Hippocampal formation (tissue), 2 donors: ENCODE data around the gene SAC3D1.

Experiments used
- DNase-seq, 2 donors: peaks; one replicate each; lab custom pipeline; 2025; lab: John Stamatoyannopoulos, UW

The SAC3D1 gene

DNA sequence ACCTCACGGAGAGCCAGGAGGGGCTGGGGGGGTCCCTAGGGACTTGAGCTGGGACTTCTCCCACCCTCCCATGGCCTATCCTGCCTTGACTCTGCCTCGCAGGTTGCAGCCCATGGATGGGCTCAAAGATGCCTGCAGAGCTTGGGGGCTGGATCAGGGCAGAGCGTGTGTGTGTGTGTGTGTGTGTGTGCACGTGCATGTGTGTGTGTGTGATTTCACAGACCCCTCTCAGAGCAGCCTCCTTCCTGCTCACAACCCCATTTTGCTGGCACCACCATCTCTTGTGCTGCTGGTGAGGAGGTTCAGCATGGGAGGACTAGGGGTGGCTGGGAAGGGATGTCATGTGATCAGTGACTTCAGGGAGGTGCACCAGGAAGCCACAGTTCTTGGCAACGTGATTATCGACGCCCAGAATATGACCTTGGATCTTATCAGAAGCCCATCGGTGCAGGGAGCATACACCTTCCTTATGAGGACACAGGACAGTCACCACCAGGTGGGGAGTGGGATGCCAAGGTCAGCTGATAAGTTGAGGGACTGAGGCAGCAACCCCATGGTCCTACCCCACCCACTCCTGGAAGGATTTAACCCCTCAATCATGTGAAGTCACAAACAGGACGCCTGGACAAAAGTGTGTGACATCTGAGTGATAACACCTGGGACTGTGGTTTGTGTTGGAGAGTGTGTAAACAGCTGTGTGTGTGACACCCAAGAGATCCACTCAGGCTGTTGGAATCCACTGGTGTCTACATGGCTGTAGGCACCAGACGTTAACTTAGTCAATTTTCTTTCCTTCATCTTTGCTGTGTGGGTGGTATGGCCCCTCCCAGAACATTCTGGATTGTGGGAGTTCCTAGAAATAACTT lies 19.2 kb downstream of the SAC3D1 start:
- DNase-seq, result no peak

DNA sequence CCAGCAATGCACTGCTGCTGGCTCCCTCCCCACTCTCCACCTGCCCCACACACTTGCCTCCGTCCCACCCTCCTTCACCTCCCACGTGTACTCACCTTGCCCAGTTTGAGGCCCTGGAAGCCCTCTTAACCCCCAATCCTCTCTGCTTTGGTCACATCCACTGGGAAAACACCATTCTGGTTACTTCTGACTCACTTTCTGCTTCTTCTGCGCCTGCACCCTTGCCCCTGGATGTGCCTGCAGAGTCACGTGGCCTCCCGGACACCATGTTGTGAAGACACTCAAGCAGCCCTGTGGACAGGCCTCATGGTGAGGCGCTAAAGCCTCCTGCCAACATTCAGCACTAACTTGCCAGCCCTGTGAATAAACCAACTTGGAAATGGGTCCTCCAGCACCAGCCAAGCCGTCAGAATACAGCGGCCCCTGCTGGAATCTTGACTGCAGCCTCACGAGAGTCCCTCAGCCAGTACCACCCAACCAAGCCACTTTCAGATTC lies 20.0 kb downstream of the SAC3D1 start:
- DNase-seq, result no peak

DNA sequence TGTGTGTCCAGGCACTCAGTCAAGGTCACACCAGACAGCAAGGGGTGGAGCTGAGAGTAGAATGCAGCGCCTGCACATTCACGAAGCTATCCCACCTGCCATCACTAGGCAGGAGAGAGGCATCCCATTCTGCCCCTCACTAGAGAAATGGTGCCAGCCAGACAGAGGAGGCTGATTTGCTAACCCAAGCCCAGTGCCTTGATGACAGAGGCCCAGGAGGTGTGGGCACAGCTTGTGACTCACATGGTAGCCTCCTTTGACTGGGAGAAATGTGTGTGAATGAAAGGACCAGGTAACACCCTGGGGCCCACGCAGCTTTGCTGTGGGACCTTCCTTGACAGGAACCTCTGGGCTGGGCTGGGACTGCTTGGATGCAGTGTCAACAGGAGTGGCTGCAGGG lies 22.5 kb downstream of the SAC3D1 start:
- no peak for DNase-seq

DNA sequence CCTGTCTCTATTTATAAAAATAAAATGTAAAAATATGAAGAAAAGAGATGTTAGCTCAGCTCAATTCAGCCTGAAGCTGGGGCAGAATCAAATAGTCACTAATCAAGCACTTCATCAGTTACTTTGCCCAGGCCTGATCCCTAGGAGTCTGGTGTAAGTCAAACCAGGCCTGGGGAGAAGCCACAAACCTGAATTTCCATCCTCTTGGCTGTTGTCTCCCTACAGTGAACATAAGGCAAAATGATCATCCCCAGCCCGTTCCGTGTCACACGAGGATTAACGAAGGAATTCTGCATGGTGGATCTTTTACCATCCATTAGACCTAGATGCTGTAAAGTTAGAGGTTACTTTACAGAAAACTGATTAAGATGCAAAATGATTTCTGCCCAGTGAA lies 23.8 kb downstream of the SAC3D1 start:
- DNase-seq, result no peak

DNA sequence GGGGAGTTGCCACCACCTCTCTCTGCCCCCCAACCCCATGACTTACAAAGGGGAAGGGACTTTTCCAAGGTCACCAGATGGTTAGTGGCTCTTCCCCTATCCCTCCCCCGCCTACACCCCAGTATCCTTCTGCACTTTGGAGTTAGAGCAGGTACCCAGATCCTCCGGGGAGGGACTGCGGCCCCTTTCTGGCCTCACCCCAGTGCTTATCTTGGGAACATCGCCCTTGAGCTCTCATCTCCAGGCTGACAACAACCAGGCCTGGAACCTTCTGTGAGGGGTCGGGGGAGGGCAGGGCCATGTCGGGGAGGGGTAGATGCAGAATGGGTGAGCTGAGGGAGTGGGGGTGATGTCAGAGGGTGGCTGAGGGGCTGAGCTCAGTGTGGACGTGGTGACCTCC lies 24.8 kb downstream of the SAC3D1 start:
- DNase-seq, result no peak

DNA sequence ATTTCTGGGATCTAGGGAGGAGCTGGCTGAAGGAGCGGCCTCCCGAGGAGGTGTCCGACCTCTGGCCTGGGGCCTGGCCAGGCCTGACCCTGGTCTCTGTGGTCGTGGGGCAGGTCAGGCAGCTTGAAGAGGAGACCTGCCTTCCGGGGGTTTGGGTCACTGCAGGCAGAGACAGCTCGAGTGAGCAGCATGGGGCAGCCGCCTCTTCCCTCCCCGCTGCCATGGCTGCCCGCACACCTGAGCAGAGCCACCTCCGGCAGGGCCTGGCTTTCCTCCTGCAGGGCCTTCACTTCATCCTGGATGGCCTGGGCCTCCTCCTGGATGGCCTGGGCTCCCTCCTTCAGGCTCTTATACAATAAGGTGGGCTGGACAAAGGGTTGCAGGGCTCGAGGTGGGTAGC lies 25.3 kb downstream of the SAC3D1 start:
- DNase-seq, result no peak

DNA sequence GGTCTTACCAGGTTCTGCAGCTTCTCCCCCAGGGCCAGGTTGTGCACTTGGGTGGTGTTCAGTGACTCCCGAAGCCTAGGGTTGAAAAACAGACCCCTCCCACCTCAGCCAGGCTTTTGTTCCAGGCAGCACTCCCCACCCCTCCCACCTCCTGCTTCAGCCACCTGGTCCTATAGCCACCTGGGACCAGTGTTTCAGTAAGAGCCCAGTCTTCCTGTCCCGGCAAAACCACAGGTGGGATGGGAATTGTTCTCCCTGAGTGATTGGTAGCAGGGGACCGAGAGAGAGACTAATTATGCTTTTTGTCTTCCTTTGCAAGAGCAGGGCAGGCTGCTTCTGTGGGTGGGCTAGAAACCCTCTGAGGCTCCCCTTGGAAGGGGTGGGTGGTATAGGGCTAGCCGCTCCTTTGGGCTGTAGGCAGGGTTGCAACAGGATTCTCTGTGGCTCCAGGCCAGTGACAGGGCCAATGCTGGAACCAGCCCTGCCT lies 25.8 kb downstream of the SAC3D1 start:
- no peak for DNase-seq

DNA sequence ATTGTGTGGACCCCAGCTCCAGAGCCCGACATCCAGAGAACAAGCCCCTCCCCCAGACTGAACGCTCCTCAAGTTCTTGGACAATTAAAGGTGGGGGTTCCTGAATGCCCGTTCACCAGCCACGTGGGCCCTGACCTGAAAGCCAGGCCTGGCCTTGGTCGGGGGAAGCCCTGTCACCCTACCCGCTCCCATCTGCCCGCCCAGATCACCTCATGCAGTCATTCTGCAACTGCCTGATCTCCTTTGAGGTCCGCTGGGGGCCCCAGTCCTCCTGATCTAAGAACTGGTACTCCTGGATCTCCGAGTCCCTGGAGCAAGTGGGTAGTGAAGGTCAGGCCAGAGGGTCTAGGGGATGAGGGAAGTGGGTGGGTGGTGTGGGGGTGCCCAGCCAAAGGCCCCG lies 26.4 kb downstream of the SAC3D1 start:
- no peak for DNase-seq

DNA sequence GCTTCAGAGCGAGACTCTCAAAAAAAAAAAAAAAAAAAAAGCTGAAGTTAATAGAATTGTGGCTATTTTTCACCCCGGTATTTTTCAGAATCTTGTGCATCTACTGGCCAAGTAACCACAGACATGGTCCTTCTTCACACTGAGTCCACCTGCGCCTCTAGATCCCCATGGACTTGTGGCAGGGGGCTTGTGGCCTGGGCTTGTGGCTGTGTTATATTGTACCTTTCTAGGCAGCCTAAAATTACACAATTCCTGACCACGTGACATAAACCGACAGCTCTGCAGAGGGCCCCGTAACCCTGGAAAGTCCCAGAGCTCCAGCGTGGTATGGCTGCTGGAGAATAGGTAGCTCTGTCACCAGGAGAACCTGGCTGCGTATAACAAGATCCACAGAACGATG lies 28.2 kb downstream of the SAC3D1 start:
- no peak for DNase-seq

DNA sequence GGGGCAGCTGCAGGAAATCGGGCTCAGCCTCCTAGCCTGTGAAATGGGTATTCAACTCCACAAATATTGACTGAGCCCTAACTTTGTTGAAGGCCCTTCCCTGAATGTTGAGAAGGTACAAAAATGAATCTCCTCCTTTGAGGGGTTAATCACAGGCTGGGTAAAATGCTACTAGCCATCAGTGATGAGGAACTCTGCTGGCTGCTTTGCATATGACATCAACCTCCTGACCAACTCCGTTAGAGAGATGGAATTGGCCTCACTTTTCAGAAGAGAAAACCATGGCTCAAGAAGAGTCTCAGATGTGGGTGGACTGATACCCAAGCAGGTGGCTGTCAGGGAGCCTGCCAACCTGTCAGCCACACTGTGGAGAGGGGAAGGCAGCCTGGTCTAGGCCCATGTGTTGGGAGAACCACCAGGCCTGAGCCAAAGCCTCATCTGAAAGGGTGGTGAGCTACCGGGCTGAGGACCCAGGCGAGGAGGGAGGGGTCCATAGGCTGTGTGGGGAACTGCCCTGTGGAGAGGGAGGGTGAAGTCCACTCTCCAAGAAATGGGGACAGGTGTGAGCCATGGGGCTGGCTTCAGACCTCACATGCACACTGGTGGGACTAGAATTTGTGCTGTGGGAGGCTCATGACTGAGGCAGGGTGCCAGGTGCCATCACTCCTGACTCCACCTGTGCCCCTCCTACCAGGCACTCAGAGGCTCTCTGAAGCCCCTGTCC lies 31.1 kb downstream of the SAC3D1 start:
- no peak for DNase-seq

DNA sequence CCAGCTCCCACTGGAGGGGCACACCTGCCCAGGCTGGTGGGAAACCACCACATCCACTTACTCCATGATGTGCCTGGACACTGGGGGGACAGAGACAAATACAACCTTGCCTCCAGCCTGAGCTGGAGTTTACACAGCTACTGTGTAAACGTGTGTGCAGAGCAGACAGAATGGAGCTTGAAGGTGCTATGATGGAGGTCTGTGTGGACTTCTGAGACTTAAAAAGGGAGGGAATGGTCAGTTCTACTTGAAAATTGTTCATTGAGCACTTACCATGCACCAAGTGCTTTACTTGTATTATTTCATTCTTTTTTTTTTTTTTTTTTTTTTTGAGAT lies 31.6 kb downstream of the SAC3D1 start:
- no peak for DNase-seq

DNA sequence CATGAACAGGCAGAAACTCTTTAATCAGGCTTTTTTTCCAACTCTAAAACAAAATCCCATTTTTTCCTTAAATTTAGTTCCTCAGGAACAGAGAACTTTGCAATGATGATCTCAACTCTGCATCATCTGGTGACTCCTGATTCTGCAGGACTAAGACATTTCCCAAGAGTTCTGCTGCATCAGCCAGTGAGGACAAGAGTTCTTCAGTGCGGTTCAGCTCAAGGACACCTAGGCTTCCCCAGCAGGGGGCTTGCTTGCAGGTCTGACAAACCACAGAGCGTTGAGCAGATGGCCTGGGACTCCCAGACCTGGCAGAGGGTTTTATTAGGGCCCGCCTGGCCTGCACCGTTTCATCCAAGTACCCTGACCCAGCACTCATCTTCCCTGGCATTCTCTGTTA lies 36.4 kb downstream of the SAC3D1 start:
- no peak for DNase-seq

DNA sequence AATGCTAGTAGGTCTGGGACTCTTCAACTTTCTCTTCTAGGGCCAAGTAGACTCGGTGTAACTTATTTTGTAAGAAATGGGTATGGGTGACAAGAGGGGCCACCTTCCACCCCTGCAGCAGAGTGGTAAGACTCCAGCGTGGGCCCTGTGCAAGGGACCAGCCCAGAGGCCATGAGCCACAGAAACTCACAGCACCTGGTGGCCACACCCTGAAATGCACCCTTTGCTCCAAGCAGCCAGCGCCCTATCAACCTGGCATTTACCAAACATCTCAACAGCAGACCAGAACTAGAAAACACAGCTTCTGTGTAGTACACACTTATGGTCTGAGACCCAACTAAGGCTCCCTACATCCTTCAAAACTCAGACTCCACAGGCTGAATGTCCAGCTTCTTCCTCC lies 37.1 kb downstream of the SAC3D1 start:
- DNase-seq, result no peak

DNA sequence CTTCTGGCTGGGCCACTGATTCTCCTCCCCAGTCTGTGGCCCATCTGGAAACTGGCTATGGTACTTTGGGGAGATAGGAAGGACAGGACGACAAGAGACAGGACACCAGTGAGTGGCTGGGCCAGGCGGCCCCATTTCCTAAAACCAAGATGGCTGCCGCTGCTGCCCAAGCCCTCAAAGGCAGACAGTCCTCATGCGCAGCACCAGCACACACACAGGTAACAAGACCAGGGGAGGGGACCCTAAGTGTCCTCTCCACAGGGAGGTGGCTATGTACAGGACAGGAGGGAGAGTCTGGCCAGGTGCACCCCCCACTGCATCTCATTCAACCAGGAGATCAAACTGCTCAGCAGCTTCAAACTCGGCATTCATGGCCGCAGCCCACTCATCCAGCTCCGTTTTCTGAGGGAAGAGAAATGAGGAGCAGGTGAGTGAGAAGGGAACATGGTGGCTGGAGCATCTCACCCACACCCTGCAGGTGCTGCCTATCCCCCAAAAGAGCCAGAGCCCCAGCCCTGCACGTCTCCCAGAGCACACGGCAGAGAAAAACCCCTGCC lies 37.9 kb downstream of the SAC3D1 start:
- DNase-seq, result no peak

DNA sequence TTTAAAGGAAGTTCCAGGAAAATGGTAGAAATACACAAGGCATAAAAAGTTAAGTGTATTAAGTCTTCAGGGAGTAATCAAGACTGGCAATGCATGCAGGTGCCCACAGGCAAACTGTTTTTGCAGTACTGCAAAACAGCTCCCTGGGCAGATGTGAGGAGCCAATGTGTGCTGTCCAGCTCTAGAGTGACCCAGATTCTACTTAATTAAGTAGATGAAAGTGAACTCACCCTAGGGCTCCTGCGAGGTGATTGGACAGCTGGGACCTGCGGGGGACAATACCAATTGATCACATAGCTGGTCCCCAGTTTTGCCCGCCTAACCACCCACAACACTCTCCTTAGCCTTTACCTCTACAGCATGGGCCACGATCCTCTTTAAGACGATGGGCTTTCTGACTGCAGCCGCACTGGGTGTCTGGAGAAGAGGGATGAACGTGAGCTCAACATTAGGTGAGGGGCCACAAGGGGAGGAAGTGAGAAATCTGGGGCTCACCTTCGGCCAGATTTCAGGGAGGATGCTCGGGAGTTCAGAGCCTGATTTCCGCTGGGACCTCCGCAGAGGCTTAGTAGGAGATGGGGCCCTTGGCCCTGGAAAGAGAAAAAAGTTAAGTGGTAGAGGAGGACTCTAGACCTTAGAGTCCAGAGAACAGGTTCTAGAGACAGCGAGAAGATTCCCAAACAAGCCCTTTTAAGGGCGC lies 42.3 kb downstream of the SAC3D1 start:
- no peak for DNase-seq

DNA sequence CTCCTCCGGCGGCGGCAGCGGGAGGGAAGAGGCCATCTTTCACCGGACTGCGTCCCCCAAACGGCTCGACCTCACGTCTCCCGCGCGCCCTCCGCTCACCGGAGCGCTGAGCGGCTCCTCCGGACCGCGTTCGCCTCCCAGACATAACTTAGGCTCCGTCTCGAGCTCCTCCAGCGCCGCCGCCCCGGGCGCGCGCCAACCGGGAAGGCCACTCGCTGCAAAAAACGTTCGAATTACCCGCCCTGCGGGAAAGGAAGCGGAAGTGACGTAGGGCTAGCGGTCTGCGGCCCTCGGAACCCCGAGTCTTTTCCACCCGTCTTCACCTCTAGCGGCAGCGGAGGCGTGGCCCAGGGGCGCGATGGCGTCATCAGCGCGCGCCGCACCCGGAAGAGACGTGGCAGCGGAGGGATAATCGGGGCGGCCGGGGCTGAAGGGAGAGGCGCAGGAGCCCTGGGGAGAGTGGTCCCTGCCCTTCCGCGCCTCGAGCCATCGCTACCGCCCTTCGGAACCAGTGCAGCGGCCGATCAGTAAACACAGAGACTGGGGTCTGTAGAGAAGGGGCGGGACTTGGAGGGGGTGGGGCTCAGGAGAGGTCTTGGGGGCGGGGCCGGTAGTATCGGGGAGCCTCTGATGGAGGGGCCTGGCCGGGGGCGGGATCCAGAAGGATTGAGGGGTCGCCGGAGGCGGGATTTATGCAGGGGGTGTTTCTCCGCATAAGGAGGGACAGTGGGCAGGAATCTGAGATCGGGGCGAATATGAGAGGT lies 43.0 kb downstream of the SAC3D1 start, which contains the start of the genes CDCA5 and ZFPL1:
Gene CDCA5 (minus strand): TSS at position 207 of the 764 bp plus-strand sequence. CDS start 62 bp downstream, at position 145.
Gene ZFPL1 (plus strand): TSS at position 389 of the 764 bp plus-strand sequence. CDS start 477 bp downstream, outside the sequence.
- peak; percentile 92 to 96 for DNase-seq

DNA sequence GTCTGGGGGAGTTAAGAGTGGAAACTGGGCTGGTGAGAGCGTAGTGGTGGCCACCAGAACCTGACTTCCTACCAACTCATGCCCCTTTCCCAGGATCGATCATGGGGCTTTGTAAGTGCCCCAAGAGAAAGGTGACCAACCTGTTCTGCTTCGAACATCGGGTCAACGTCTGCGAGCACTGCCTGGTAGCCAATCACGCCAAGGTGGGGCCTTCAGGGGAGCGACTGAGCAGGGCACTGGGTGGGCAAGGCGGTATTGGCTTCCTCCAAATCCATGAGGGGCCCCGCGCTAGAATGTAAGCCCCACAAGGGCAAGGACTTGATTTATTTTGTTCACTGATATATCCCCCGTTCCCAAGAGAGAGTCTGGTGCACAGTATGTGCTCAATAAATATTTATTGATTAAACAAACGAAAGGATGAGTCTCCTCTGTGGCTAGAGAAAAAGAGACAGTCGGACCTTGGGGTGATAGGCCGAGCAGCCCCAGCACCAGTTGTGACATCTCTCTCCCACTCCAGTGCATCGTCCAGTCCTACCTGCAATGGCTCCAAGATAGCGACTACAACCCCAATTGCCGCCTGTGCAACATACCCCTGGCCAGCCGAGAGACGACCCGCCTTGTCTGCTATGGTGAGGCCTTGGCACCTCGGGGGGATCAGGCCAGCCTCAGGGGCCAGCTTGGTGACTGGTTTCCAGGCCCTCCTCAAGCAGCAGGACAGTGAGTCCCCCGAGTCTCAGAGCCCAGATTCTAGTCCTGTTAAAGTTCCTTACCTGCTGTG lies 43.8 kb downstream of the SAC3D1 start:
- DNase-seq, result no peak

DNA sequence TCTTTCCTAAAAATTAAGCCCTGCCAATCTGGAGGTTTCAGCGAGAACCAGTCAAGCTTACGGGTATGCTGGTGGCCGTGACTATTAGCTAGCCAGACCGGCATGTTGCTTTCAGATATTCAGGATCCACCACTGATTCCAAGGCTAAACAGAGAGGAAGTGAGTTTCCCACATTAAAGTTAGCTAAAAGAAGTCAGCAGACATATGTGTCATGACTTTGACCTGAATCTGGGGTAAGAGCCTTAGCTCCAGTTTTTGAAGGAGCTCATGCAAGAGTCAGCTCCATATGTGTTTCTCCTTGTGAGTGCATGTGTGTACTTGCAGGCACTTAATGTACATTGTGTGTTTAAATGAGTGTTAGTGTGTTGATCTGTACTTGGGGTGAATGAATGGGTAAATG lies 44.4 kb downstream of the SAC3D1 start:
- no peak for DNase-seq

DNA sequence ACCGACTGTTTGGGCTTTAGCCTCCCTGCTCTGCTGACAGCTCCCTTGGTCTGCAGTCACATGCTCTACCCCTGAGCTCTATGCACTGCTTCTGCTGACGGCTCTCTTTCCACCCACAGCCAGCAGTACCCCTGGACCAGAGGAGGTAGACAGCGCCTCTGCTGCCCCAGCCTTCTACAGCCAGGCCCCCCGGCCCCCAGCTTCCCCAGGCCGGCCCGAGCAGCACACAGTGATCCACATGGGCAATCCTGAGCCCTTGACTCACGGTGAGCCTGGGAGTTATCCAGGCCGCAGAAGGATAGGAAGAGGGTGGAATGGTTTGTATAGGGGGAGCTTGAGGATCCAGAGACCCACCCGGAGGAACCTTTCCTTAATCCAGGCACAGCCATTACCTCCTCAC lies 45.8 kb downstream of the SAC3D1 start:
- DNase-seq, result no peak

DNA sequence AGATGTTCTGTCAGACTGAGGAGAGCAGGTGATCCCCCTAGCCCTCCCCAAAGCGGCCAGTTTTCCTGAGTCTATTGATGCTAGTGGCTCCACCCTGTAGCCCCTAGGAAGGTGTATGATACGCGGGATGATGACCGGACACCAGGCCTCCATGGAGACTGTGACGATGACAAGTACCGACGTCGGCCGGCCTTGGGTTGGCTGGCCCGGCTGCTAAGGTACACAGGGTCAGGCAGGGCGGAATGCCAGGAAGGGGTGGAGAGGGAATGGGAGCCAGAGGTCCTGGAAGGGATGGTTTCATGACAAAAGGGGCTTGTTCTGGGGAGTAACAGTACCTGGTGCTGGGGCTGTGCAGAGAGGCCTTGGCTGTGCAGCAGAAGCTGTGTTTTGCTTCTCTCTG lies 46.2 kb downstream of the SAC3D1 start:
- no peak for DNase-seq
